H1 (cell line): Measurements from ENCODE around the gene MAGI2. TPM values are rescaled to one million over a fixed set of nuclear protein-coding genes. Genes with fewer than 3 reads are reported as not detected.
A peak's percentile ranks its signal among the peaks of the same experiment; 100 is the strongest.

ENCODE experiments used
- CTCF ChIA-PET: fragments of 300-600 bp; sonication (Branson Sonifier 250); formaldehyde crosslinking; loops from one replicate; lab custom pipeline; 2021; ENCODE audit not compliant: partially characterized antibody; lab: Charles Lee
- POLR2A ChIA-PET: fragments of 300-600 bp; sonication (Branson Sonifier 250); formaldehyde crosslinking; loops from one replicate; lab custom pipeline; 2021; ENCODE audit warnings: inconsistent platforms; ENCODE audit not compliant: partially characterized antibody; lab: Charles Lee
- DNase-seq, 2 experiments: peaks; one replicate each; pipeline versions ENCODE4 v3.0.0 to v3.0.0-alpha.2; 2010 to 2022; ENCODE audit warnings: low spot score in 2 of 2, low read depth in 1 of 2, mixed read lengths in 1 of 2
- FAIRE-seq: peaks from 2 replicates; lab custom pipeline; 2011; peaks lifted over from hg19 to GRCh38; lab: Jason Lieb, UNC
- H2AFZ ChIP-seq: 2 replicates; pipeline ENCODE4 v1.8.1; 2012; ENCODE audit warnings: low read length, inconsistent platforms
- H2AK5ac ChIP-seq: 2 replicates; pipeline ENCODE4 v1.6.1; 2013; ENCODE audit warnings: low read depth, low read length
- H2BK120ac ChIP-seq: replicated peaks from 2 replicates; pipeline ENCODE3; 2013; ENCODE audit warnings: low read depth, low read length, inconsistent platforms
- H2BK12ac ChIP-seq: 2 replicates; pipeline ENCODE4 v1.6.1; 2013; ENCODE audit warnings: low read depth, low read length
- H2BK15ac ChIP-seq: 2 replicates; pipeline ENCODE4 v1.6.1; 2013; ENCODE audit warnings: low read length
- H2BK20ac ChIP-seq: 2 replicates; pipeline ENCODE4 v1.6.1; 2013; ENCODE audit warnings: low read length
- H2BK5ac ChIP-seq: 2 replicates; pipeline ENCODE4 v1.6.1; 2013; ENCODE audit warnings: low read depth, low read length
- H3K14ac ChIP-seq: 2 replicates; pipeline ENCODE4 v1.6.1; 2013; ENCODE audit warnings: inconsistent platforms; ENCODE audit not compliant: insufficient read length
- H3K18ac ChIP-seq: 2 replicates; pipeline ENCODE4 v1.6.1; 2013; ENCODE audit warnings: low read length; ENCODE audit errors: extremely low read depth
- H3K23ac ChIP-seq: 2 replicates; pipeline ENCODE4 v1.6.1; 2013; ENCODE audit warnings: inconsistent platforms; ENCODE audit not compliant: insufficient read length
- H3K23me2 ChIP-seq: 2 replicates; pipeline ENCODE4 v1.6.1; 2013; ENCODE audit warnings: low read depth, low read length
- H3K27ac ChIP-seq: 2 replicates; pipeline ENCODE4 v1.6.1; 2011; ENCODE audit warnings: low read depth, low read length, inconsistent platforms
- H3K27me3 ChIP-seq, 4 experiments: replicated peaks in 1 of 4; 1 replicate in 1 of 4; 2 replicates in 3 of 4; pipeline versions ENCODE4 v1.6.1 to v1.8.1; 2011 to 2013; ENCODE audit warnings: low read length in 3 of 4, mild to moderate bottlenecking in 3 of 4, inconsistent platforms in 2 of 4, mixed read lengths in 2 of 4, moderate library complexity in 1 of 4; ENCODE audit not compliant: control insufficient read depth in 3 of 4, insufficient read depth in 3 of 4; ENCODE audit errors: extremely low read depth in 1 of 4
- H3K36me3 ChIP-seq, 4 experiments: 2 replicates each; pipeline versions ENCODE4 v1.6.1 to v1.8.1; 2011 to 2013; ENCODE audit warnings: mild to moderate bottlenecking in 4 of 4, low read length in 3 of 4, moderate library complexity in 2 of 4, control low read depth in 1 of 4, inconsistent platforms in 1 of 4; ENCODE audit not compliant: insufficient read depth in 4 of 4, control insufficient read depth in 2 of 4
- H3K4ac ChIP-seq: replicated peaks from 2 replicates; pipeline ENCODE3; 2013; ENCODE audit warnings: low read length, low read depth, mixed read lengths, inconsistent platforms; ENCODE audit not compliant: insufficient read length
- H3K4me1 ChIP-seq, 4 experiments: replicated peaks in 1 of 4; 1 replicate in 1 of 4; 2 replicates in 3 of 4; pipeline versions ENCODE4 v1.6.1 to v1.8.1; 2011 to 2013; ENCODE audit warnings: low read length in 3 of 4, inconsistent platforms in 2 of 4, mixed read lengths in 1 of 4; ENCODE audit not compliant: insufficient read depth in 4 of 4, control insufficient read depth in 3 of 4
- H3K4me2 ChIP-seq, 2 experiments: 2 replicates each; pipeline versions ENCODE4 v1.6.1 to v1.8.1; 2011 to 2013; ENCODE audit warnings: low read depth in 2 of 2, low read length in 2 of 2, control low read depth in 1 of 2, inconsistent platforms in 1 of 2, mild to moderate bottlenecking in 1 of 2; ENCODE audit not compliant: insufficient read depth in 1 of 2
- H3K4me3 ChIP-seq, 4 experiments: fragments of 200-600, 300-600 bp in 1 of 4; sonication (generic), shearing (Covaris generic), sonication (Bioruptor Twin) in 1 of 4; 2 replicates each; pipeline versions ENCODE4 v1.5.1 to v1.8.1; 2011 to 2016; ENCODE audit warnings: low read length in 4 of 4, low read depth in 3 of 4, control low read depth in 2 of 4, inconsistent platforms in 2 of 4, mild to moderate bottlenecking in 2 of 4, mixed read lengths in 1 of 4, moderate library complexity in 1 of 4; ENCODE audit not compliant: insufficient read depth in 2 of 4; ENCODE audit errors: extremely low read depth in 1 of 4
- H3K56ac ChIP-seq: replicated peaks from 2 replicates; pipeline ENCODE3; 2013; ENCODE audit warnings: low read depth, mild to moderate bottlenecking, mixed read lengths, low read length, inconsistent platforms; ENCODE audit not compliant: insufficient read length
- H3K79me1 ChIP-seq: 2 replicates; pipeline ENCODE4 v1.6.1; 2013; ENCODE audit warnings: low read depth, low read length, control low read depth
- H3K79me2 ChIP-seq, 2 experiments: 2 replicates each; pipeline versions ENCODE4 v1.6.1 to v1.8.1; 2012 to 2013; ENCODE audit warnings: low read length in 2 of 2, mild to moderate bottlenecking in 2 of 2, inconsistent platforms in 1 of 2; ENCODE audit not compliant: insufficient read depth in 2 of 2, control insufficient read depth in 1 of 2
- H3K9ac ChIP-seq, 4 experiments: replicated peaks in 1 of 4; 1 replicate in 1 of 4; 2 replicates in 3 of 4; pipeline versions ENCODE4 v1.6.1 to v1.8.1; 2011 to 2013; ENCODE audit warnings: low read depth in 3 of 4, low read length in 3 of 4, control low read depth in 2 of 4, mild to moderate bottlenecking in 2 of 4, moderate library complexity in 2 of 4, inconsistent platforms in 1 of 4; ENCODE audit errors: extremely low read depth in 1 of 4
- H3K9me3 ChIP-seq, 2 experiments: 2 replicates each; pipeline versions ENCODE4 v1.6.1 to v1.8.1; 2012 to 2013; ENCODE audit warnings: mild to moderate bottlenecking in 2 of 2, moderate library complexity in 2 of 2, control low read depth in 1 of 2, inconsistent platforms in 1 of 2, low read depth in 1 of 2, low read length in 1 of 2, mixed read lengths in 1 of 2; ENCODE audit not compliant: insufficient read depth in 2 of 2
- H4K20me1 ChIP-seq, 2 experiments: replicated peaks in 1 of 2; 2 replicates each; pipeline versions ENCODE3 to v1.8.1; 2011 to 2013; ENCODE audit warnings: inconsistent platforms in 2 of 2, low read length in 2 of 2, mild to moderate bottlenecking in 1 of 2; ENCODE audit not compliant: insufficient read depth in 2 of 2, control insufficient read depth in 1 of 2
- H4K5ac ChIP-seq: 2 replicates; pipeline ENCODE4 v1.6.1; 2013; ENCODE audit warnings: low read length, low read depth, mixed read lengths, inconsistent platforms; ENCODE audit not compliant: insufficient read length
- H4K8ac ChIP-seq: 2 replicates; pipeline ENCODE4 v1.8.0; 2013; ENCODE audit warnings: mild to moderate bottlenecking, moderate library complexity, low read length, inconsistent platforms; ENCODE audit not compliant: insufficient read depth; ENCODE audit errors: extremely low read depth
- H4K91ac ChIP-seq: replicated peaks from 2 replicates; pipeline ENCODE3; 2013; ENCODE audit warnings: low read length, mixed read lengths, inconsistent platforms; ENCODE audit not compliant: insufficient read length
- KDM4A ChIP-seq: IDR thresholded peaks from one replicate; pipeline ENCODE4 v1.7.1; 2012; ENCODE audit warnings: low read depth, mild to moderate bottlenecking, moderate library complexity, low read length, inconsistent platforms; ENCODE audit not compliant: severe bottlenecking
- MAFK ChIP-seq: IDR thresholded peaks from 2 replicates; pipeline ENCODE4 v1.6.1; 2012; ENCODE audit warnings: low read depth, mild to moderate bottlenecking, improper control_type of control experiment, low read length
- SIN3A ChIP-seq, 2 experiments: IDR thresholded peaks in 1 of 2; conservative IDR thresholded peaks in 1 of 2; 2 replicates each; pipeline ENCODE4 v1.6.1; 2011 to 2012; ENCODE audit warnings: low read length in 2 of 2, improper control_type of control experiment in 1 of 2, low read depth in 1 of 2, mild to moderate bottlenecking in 1 of 2
- WGBS, 2 experiments: shearing (Covaris generic) in 1 of 2; methylation state at CpG; one replicate each; pipeline versions ENCODE4 v1.1.6 to v1.1.7; 2013 to 2015; ENCODE audit warnings: low lambda C conversion rate in 2 of 2, mixed read lengths in 2 of 2, inconsistent platforms in 1 of 2, low coverage in 1 of 2, missing lambda C conversion rate in 1 of 2; ENCODE audit not compliant: insufficient replicate concordance in 2 of 2, insufficient coverage in 1 of 2, insufficient read length in 1 of 2; ENCODE audit errors: extremely low coverage in 1 of 2, missing lambda C conversion rate in 1 of 2; 5-methylcytosine and 5-hydroxymethylcytosine counted together
- polyA plus RNA-seq, 7 experiments: library from polyadenylated mRNA; depleted of rRNA in 3 of 7; stranded (reverse) in 5 of 7; unstranded in 2 of 7; fragments of >200 nt in 5 of 7; fragments of 200-250 nt in 2 of 7; gene quantifications; 1 replicate in 5 of 7; 2 replicates in 1 of 7; 4 replicates in 1 of 7; pipeline versions ENCODE4 v1.2.1 to v1.2.3, GENCODE V29; 2011 to 2013; ENCODE audit warnings: missing spikeins in 2 of 7, mixed read lengths in 2 of 7
- total RNA-seq: library from RNA; stranded (reverse); fragmentation: NEBNext Ultra II Directional; extraction: Animal tissue kit (Norgen Biotek cat#: 25700); gene quantifications from 2 replicates; pipeline ENCODE4 v1.2.1, GENCODE V29; 2021
- TF ChIP-seq, protein P1 (sequence below): IDR thresholded peaks from 2 replicates; pipeline ENCODE4 v1.6.1; 2012; ENCODE audit warnings: inconsistent platforms

Gene MAGI2
- total and polyA plus RNA-seq, 2 of the 8 experiments (the other 6 are each of a cell fraction or from before 2014, with no cell fraction given) = 6.0 to 27.3 TPM

GRCh38 chr7:78783179-78783962 lies 670.1 kb downstream of the MAGI2 start:
- no peak overlapping the region for H2AFZ ChIP-seq
- no peak overlapping the region for H3K4me3 ChIP-seq
- H2BK20ac ChIP-seq = no peak overlapping the region
- H2BK15ac ChIP-seq = no peak overlapping the region
- no peak overlapping the region for H3K9ac ChIP-seq
- H3K18ac ChIP-seq = no peak overlapping the region
- H3K79me1 ChIP-seq = no peaks in the 10 kb centered on the region
- H4K8ac ChIP-seq = no peak overlapping the region
- FAIRE-seq = no peak
- H4K91ac ChIP-seq = no peak overlapping the region
- no peak for TF ChIP-seq SIN3A (conservative IDR thresholded peaks at IDR 0.05 in 1 of 2, IDR thresholded peaks at IDR 0.05 in 1 of 2; ENCODE audit: low read depth in 1 of 2, low read length in 2 of 2)
- TF ChIP-seq, protein P1, sequence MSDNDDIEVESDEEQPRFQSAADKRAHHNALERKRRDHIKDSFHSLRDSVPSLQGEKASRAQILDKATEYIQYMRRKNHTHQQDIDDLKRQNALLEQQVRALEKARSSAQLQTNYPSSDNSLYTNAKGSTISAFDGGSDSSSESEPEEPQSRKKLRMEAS = no peak
- peak; percentile 64; the same call in 1 of the 2 replicates for TF ChIP-seq MAFK
- no peak for TF ChIP-seq KDM4A
- WGBS, 2 experiments = 87% methylated on average over 9 of the region's 9 CpGs; no CpG with 5 or more reads in 1 of the 2 experiments
- H2BK5ac ChIP-seq = no peak overlapping the region
- no peak overlapping the region for H3K4me2 ChIP-seq
- no peak overlapping the region for H2BK120ac ChIP-seq
- H3K9me3 ChIP-seq = no peaks in the 10 kb centered on the region
- no peak overlapping the region for H3K14ac ChIP-seq
- no peak overlapping the region for H3K23ac ChIP-seq
- CTCF ChIA-PET = interaction anchor here (0.6 to 0.8 kb wide), 2 partner anchors 21 to 169 kb away, joined by 3 to 4 read pairs; no protein-coding TSS in a partner anchor
- no peak overlapping the region for H3K4ac ChIP-seq
- H4K20me1 ChIP-seq = no peaks in the 10 kb centered on the region
- POLR2A ChIA-PET = no interaction called here
- no peaks in the 10 kb centered on the region for H3K27me3 ChIP-seq
- no peaks in the 10 kb centered on the region for H3K23me2 ChIP-seq
- no peaks in the 10 kb centered on the region for H3K79me2 ChIP-seq
- H2AK5ac ChIP-seq = no peak overlapping the region
- H4K5ac ChIP-seq = no peak overlapping the region
- H3K27ac ChIP-seq = no peak overlapping the region
- H2BK12ac ChIP-seq = no peak overlapping the region
- H3K36me3 ChIP-seq = no peaks in the 10 kb centered on the region
- DNase-seq = no peak
- H3K56ac ChIP-seq = no peak overlapping the region
- H3K4me1 ChIP-seq = no peaks in the 10 kb centered on the region
